Subcutaneous abdominal adipose tissue (tissue), 5 donors: ENCODE measurements around the gene RPS6KA5.

ENCODE experiments used
- H3K27ac ChIP-seq: one replicate; pipeline ENCODE4 v1.7.0; 2013; ENCODE audit warnings: low read depth, mild to moderate bottlenecking, inconsistent platforms, low read length, moderate library complexity
- H3K27me3 ChIP-seq, 5 donors: one replicate each; pipeline ENCODE4 v1.7.0; 2013; ENCODE audit warnings: low read length in 5 of 5, inconsistent platforms in 1 of 5; ENCODE audit not compliant: control insufficient read depth in 5 of 5, insufficient read depth in 4 of 5
- H3K36me3 ChIP-seq, 5 donors: one replicate each; pipeline ENCODE4 v1.7.0; 2013; ENCODE audit warnings: low read length in 5 of 5; ENCODE audit not compliant: control insufficient read depth in 5 of 5, insufficient read depth in 5 of 5
- H3K4me1 ChIP-seq, 5 donors: one replicate each; pipeline ENCODE4 v1.7.0; 2013; ENCODE audit warnings: low read length in 5 of 5, mild to moderate bottlenecking in 3 of 5, moderate library complexity in 1 of 5; ENCODE audit not compliant: control insufficient read depth in 5 of 5, insufficient read depth in 5 of 5
- H3K4me3 ChIP-seq, 5 donors: one replicate each; pipeline ENCODE4 v1.7.0; 2013; ENCODE audit warnings: low read length in 5 of 5, low read depth in 1 of 5
- H3K9ac ChIP-seq, 5 donors: one replicate each; pipeline ENCODE4 v1.7.0; 2013; ENCODE audit warnings: low read length in 5 of 5, mild to moderate bottlenecking in 4 of 5, moderate library complexity in 3 of 5
- H3K9me3 ChIP-seq, 5 donors: one replicate each; pipeline ENCODE4 v1.7.0; 2013; ENCODE audit warnings: low read length in 5 of 5; ENCODE audit not compliant: control insufficient read depth in 5 of 5
- donor health status: healthy.
- donor health status: healthy.
- donor health status: healthy.
- donor health status: healthy.
- donor health status: healthy.

The RPS6KA5 gene

GRCh38 chr14:90936757-90937440 lies 123.5 kb downstream of the RPS6KA5 start:
- Histone ChIP-seq H3K4me1 (no peaks in the 10 kb centered on the region), H3K27ac (no peak overlapping the region), H3K27me3 (no peaks in the 10 kb centered on the region), H3K36me3 (no peaks in the 10 kb centered on the region), H3K9me3 (peaks cover 0 to 24% (median 10%) of the 10 kb centered on the region in 5 donors), H3K4me3 (no peak overlapping the region), H3K9ac (no peak overlapping the region)

- Histone ChIP-seq H3K4me3 (no peak overlapping the region), H3K4me1 (peaks cover 0 to 11% (median 6%) of the 10 kb centered on the region in 5 donors), H3K9ac (no peak overlapping the region), H3K36me3 (no peaks in the 10 kb centered on the region), H3K27me3 (no peaks in the 10 kb centered on the region), H3K27ac (no peak overlapping the region), H3K9me3 (no peaks in the 10 kb centered on the region)
These were observed 135.7 kb downstream of the RPS6KA5 start for GRCh38 chr14:90924621-90925340.

GRCh38 chr14:90922141-90922540 lies 138.3 kb downstream of the RPS6KA5 start:
- Histone ChIP-seq H3K27ac (no peak overlapping the region), H3K9me3 (no peaks in the 10 kb centered on the region), H3K9ac (no peak overlapping the region), H3K36me3 (peaks cover 0 to 3% (median 0%) of the 10 kb centered on the region in 5 donors), H3K27me3 (no peaks in the 10 kb centered on the region), H3K4me1 (peaks cover 0 to 11% (median 6%) of the 10 kb centered on the region in 5 donors), H3K4me3 (no peak overlapping the region)

- no peak overlapping the region for H3K4me3 ChIP-seq
- H3K9ac ChIP-seq = no peak overlapping the region
- H3K27me3 ChIP-seq = no peaks in the 10 kb centered on the region
- no peaks in the 10 kb centered on the region for H3K9me3 ChIP-seq
- no peak overlapping the region for H3K27ac ChIP-seq
- no peaks in the 10 kb centered on the region for H3K36me3 ChIP-seq
- no peaks in the 10 kb centered on the region for H3K4me1 ChIP-seq
These were observed 149.3 kb downstream of the RPS6KA5 start for GRCh38 chr14:90911121-90911520.

- no peaks in the 10 kb centered on the region for H3K4me1 ChIP-seq
- H3K36me3 ChIP-seq = no peaks in the 10 kb centered on the region
- H3K9ac ChIP-seq = no peak overlapping the region
- no peaks in the 10 kb centered on the region for H3K9me3 ChIP-seq
- no peaks in the 10 kb centered on the region for H3K27me3 ChIP-seq
- H3K27ac ChIP-seq = no peak overlapping the region
- no peak overlapping the region for H3K4me3 ChIP-seq
These were observed 153.3 kb downstream of the RPS6KA5 start for GRCh38 chr14:90907178-90907577.

GRCh38 chr14:90905531-90905930 lies 154.9 kb downstream of the RPS6KA5 start:
- Histone ChIP-seq H3K27me3 (no peaks in the 10 kb centered on the region), H3K9me3 (no peaks in the 10 kb centered on the region), H3K4me1 (no peaks in the 10 kb centered on the region), H3K4me3 (no peak overlapping the region), H3K27ac (no peak overlapping the region), H3K9ac (no peak overlapping the region), H3K36me3 (no peaks in the 10 kb centered on the region)

GRCh38 chr14:90903101-90903500 lies 157.3 kb downstream of the RPS6KA5 start:
- no peak overlapping the region for H3K4me3 ChIP-seq
- H3K4me1 ChIP-seq = no peaks in the 10 kb centered on the region
- H3K9me3 ChIP-seq = no peaks in the 10 kb centered on the region
- H3K27me3 ChIP-seq = no peaks in the 10 kb centered on the region
- peaks cover 0 to 11% (median 8%) of the 10 kb centered on the region in 5 donors for H3K36me3 ChIP-seq
- peak overlapping the region in 1 of 5 donors; percentile 35 for H3K9ac ChIP-seq
- H3K27ac ChIP-seq = no peak overlapping the region

GRCh38 chr14:90900476-90901083 lies 159.9 kb downstream of the RPS6KA5 start:
- Histone ChIP-seq H3K36me3 (peaks cover 0 to 21% (median 14%) of the 10 kb centered on the region in 5 donors), H3K27ac (no peak overlapping the region), H3K4me3 (no peak overlapping the region), H3K27me3 (no peaks in the 10 kb centered on the region), H3K9ac (no peak overlapping the region), H3K9me3 (no peaks in the 10 kb centered on the region), H3K4me1 (no peaks in the 10 kb centered on the region)

- H3K9ac ChIP-seq = no peak overlapping the region
- H3K4me1 ChIP-seq = no peaks in the 10 kb centered on the region
- no peak overlapping the region for H3K4me3 ChIP-seq
- H3K27me3 ChIP-seq = no peaks in the 10 kb centered on the region
- H3K27ac ChIP-seq = no peak overlapping the region
- no peaks in the 10 kb centered on the region for H3K9me3 ChIP-seq
- peaks cover 0 to 21% (median 14%) of the 10 kb centered on the region in 5 donors for H3K36me3 ChIP-seq
These were observed 163.4 kb downstream of the RPS6KA5 start for GRCh38 chr14:90897022-90897421.

GRCh38 chr14:90894241-90894640 lies 166.2 kb downstream of the RPS6KA5 start:
- H3K9me3 ChIP-seq = no peaks in the 10 kb centered on the region
- no peaks in the 10 kb centered on the region for H3K4me1 ChIP-seq
- H3K36me3 ChIP-seq = peaks cover 0 to 21% (median 14%) of the 10 kb centered on the region in 5 donors
- H3K4me3 ChIP-seq = no peak overlapping the region
- no peaks in the 10 kb centered on the region for H3K27me3 ChIP-seq
- no peak overlapping the region for H3K9ac ChIP-seq
- H3K27ac ChIP-seq = no peak overlapping the region
